Uterine smooth muscle cell (primary cell): Measurements from ENCODE around the gene PLS1. TPM values are rescaled to one million over a fixed set of nuclear protein-coding genes. Genes with fewer than 3 reads are reported as not detected.

Source experiments
- total RNA-seq: library from RNA; depleted of rRNA; stranded (reverse); fragments of >200 nt; gene quantifications from 2 replicates; pipeline ENCODE4 v1.2.3, GENCODE V29; 2014

The PLS1 gene
- 1.1 and 1.8 TPM in 2 replicates for total RNA-seq

GRCh38 chr3:142595951-142596725 lies at the start of gene PLS1:
TSS of gene PLS1 (plus strand) at chr3:142596393. CDS start at chr3:142664238, 67,845 bp downstream.

GRCh38 chr3:142578329-142579223 lies 17.6 kb upstream of the PLS1 start, which contains the start of gene ATR:
TSS of gene ATR (minus strand) at chr3:142578733. CDS start at chr3:142578704, 29 bp downstream.

GRCh38 chr3:142723968-142724681 lies 127.9 kb downstream of the PLS1 start, which contains the start of gene TRPC1:
TSS of gene TRPC1 (plus strand) at chr3:142724034. CDS start at chr3:142724560, 526 bp downstream.

Other genes with a start within 250 kb of the PLS1 start
- gene XRN1, start 148.4 kb upstream of the PLS1 start, total RNA-seq: 43.1 and 44.4 TPM in 2 replicates
- 29.4 and 39.7 TPM in 2 replicates for gene ATR, start 17.7 kb upstream of the PLS1 start, total RNA-seq
- 43.5 and 51.9 TPM in 2 replicates for gene TRPC1, start 127.6 kb downstream of the PLS1 start, total RNA-seq